Activated naive CD8-positive, alpha-beta T cell treated with anti-CD3 and anti-CD28 coated beads for 36 hours (primary cell): Measurements from ENCODE around the gene P4HA2. TPM values are rescaled to one million over a fixed set of nuclear protein-coding genes. Genes with fewer than 3 reads are reported as not detected.

Experiments
- DNase-seq: peaks from one replicate; pipeline ENCODE4 v3.0.0; 2021
- H3K27ac Mint-ChIP-seq: one replicate; pipeline ENCODE4 v1.8.0; 2022; ENCODE audit warnings: mild to moderate bottlenecking, moderate library complexity, mixed read lengths
- H3K27me3 Mint-ChIP-seq: one replicate; pipeline ENCODE4 v1.8.0; 2022; ENCODE audit warnings: mild to moderate bottlenecking, mixed read lengths
- H3K36me3 Mint-ChIP-seq: one replicate; pipeline ENCODE4 v1.8.0; 2021; ENCODE audit warnings: mild to moderate bottlenecking, mixed read lengths
- H3K4me1 Mint-ChIP-seq: one replicate; pipeline ENCODE4 v1.8.0; 2021; ENCODE audit warnings: mixed read lengths
- H3K4me3 Mint-ChIP-seq: one replicate; pipeline ENCODE4 v1.8.0; 2022; ENCODE audit warnings: mild to moderate bottlenecking, moderate library complexity, mixed read lengths
- H3K9me3 Mint-ChIP-seq: one replicate; pipeline ENCODE4 v1.8.0; 2022; ENCODE audit warnings: mixed read lengths
- total RNA-seq, 2 experiments: library from RNA; stranded (reverse); gene quantifications; one replicate each; pipeline ENCODE4 v1.2.3, GENCODE V29; 2021

P4HA2 gene
- total RNA-seq, 2 experiments from 2014 or later: 8.1 to 8.7 TPM

DNA sequence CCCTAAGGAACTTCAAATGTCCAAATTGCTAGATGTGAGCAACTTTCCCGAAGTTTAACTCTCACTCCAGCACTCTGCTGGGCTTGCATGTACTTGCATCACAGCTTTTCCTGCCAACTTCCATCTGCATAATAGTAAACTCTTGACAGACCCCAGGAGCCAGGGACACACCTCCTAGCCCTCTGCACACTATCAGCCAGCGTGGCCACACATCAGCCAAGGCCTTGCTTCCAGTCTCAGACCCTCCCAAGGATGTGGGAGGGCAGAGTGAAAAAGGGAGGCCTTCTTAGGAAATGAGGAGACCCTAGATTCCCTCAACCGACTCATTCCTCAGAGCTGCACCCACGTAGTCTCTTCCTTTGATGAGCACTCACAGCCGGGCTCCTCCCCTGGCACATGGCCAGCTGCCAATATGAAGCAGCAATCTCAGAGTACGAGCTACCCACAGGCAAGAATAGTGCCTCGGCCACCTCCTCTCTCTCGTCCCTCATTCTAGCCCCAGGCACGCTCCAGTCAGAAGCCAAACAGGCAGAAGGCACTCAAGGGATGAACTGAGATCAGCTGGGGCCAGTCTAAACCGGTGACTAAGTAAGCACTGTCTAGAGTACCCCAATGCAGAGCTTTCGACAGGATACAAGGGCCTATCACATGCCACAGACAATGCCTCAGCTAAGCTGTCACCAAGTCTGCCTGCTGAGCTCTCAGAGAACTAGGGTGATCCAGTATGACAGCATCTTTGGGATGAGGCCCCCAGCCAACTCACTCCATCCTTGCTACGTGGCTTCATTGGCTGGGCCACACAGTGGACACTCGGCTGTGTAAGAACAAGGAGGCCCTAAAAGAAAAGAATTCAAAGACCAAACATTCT lies 2.3 kb downstream of the P4HA2 start:
- DNase-seq: peak; percentile 28
- Mint-ChIP-seq H3K27ac (no peak overlapping the region), H3K9me3 (no peaks in the 10 kb centered on the region), H3K4me3 (no peak overlapping the region), H3K36me3 (peaks cover 4% of the 10 kb centered on the region), H3K4me1 (peaks cover 9% of the 10 kb centered on the region), H3K27me3 (peaks cover 40% of the 10 kb centered on the region)

DNA sequence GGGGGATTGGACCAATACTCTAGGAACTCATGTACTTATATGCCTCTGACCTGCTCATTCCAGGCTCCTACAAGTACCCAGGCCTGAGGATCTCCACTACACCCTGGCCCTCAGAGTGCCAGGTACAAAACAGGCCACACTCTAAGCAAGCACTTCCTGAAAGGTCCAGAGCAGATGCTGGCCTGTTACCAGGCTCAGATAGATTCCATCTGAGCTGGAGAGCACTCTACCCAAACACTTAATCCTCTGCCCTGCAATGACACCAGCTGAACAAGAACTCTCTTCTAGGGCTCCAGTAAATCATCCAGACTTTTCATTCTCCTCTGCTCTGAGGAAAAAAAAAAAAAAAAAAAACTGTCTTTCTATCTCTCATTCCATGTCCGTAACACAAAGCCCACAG lies 2.9 kb downstream of the P4HA2 start:
- Mint-ChIP-seq H3K4me3 (no peak overlapping the region), H3K27me3 (peaks cover 34% of the 10 kb centered on the region), H3K4me1 (peaks cover 9% of the 10 kb centered on the region), H3K9me3 (no peaks in the 10 kb centered on the region), H3K27ac (no peak overlapping the region), H3K36me3 (peaks cover 4% of the 10 kb centered on the region)
- no peak for DNase-seq

DNA sequence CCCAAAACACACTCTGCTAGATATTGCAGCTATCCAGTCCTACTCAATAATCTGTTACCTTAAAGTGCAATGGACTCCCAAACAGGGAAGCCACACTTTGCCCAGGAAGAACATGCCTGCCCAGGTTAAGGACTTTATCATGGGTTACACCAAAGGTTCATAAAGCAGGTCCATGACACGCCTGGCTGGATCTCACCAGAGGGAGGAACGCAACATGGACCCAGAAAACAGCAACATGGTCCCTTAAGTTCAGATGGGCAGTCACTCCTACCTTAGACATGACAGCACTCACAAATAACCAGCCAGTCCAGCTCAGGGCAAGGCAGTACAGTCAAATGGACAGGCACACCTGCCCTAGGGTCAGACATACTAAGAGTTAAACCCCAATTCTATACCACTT lies 3.8 kb downstream of the P4HA2 start:
- H3K36me3 Mint-ChIP-seq: peaks cover 4% of the 10 kb centered on the region
- H3K27me3 Mint-ChIP-seq: peaks cover 25% of the 10 kb centered on the region
- no peak overlapping the region for H3K27ac Mint-ChIP-seq

DNA sequence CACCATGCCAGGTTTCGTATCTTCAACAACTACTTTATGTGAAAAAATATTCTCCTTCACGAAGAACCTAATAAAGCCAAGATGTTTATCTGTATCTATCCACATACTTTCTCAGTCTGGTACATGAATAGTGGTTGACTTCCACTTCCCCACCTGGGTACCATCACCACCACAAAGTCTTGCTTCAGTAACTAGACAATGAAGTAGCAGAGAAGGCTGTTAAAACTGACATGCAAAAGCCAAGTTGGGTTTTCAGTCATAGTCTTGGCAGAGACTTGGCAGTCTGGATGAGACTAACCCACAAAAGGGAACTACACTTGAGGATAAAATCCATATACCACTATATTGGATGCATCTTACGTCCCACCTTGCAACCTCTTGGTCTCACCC lies 5.0 kb downstream of the P4HA2 start:
- Mint-ChIP-seq H3K9me3 (no peaks in the 10 kb centered on the region), H3K27ac (no peak overlapping the region), H3K4me3 (no peak overlapping the region), H3K36me3 (peaks cover 4% of the 10 kb centered on the region), H3K27me3 (peaks cover 17% of the 10 kb centered on the region), H3K4me1 (peaks cover 9% of the 10 kb centered on the region)
- no peak for DNase-seq

More for the DNA sequence above, 3.8 kb downstream of the P4HA2 start:
- no peak overlapping the region for H3K4me3 Mint-ChIP-seq
- H3K9me3 Mint-ChIP-seq: no peaks in the 10 kb centered on the region
- H3K4me1 Mint-ChIP-seq: peaks cover 9% of the 10 kb centered on the region
- DNase-seq: no peak

DNA sequence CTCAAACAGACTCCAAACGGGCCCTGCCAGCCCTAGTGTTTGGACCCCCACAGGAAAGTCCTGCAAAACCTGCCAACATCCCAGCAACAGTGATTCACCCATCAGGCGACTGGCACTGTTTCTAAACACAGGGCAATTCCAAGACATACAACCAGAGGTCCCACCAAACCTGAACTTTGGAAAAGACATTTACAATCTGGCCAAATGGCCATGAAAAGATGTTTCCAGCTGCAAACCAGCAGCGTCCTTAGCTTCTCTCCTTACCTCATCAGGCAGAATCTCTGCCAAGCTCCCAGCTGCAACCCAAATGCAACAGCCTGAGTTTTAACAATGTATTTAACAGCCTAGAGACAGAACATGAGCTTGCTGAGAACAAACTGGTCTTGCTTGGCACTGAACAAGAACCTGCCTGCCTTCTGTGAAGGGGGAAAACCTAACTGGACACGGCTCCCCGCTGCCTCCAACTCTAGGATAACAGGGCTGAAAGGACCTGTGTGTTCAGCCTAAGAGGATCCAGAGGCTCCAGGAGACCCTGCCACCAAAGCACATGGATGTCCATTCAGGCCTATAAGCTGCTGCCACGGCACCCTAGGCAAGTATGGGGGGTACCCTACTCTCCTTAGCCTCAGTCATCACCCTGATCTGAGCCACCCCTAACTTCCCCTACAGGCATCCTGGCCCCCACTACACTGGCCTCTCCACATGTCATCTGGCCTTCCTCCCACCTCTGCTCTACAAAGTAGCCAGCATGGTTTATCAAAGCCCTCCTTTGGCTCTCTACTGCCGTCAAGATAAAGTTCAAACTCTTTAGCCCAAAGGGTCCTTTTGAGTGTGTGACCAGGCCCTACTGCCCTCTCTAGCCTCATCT lies 5.6 kb downstream of the P4HA2 start:
- Mint-ChIP-seq H3K27ac (no peak overlapping the region), H3K4me3 (no peak overlapping the region), H3K27me3 (peaks cover 16% of the 10 kb centered on the region), H3K9me3 (no peaks in the 10 kb centered on the region), H3K4me1 (peaks cover 9% of the 10 kb centered on the region), H3K36me3 (peaks cover 4% of the 10 kb centered on the region)
- no peak for DNase-seq

DNA sequence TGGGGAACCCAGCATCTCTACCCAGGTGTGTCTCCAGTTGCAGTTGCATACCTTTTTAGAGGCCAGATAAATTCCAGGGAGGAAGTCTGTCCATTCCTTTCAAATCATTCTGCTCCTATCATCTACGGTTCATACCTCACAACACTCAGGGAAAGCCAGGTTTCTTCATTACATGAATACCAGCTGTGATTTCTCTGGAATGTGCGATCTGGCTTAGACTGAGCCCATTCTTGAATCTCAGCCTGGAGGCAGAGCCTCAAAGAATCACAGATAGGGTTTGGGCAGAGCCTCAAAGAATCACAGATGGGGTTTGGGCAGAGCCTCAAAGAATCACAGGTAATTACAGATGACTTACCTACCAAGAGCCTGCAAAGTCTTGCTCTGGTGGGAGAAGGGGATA lies 7.2 kb downstream of the P4HA2 start:
- no peak for DNase-seq
- Mint-ChIP-seq H3K27ac (no peak overlapping the region), H3K27me3 (peaks cover 6% of the 10 kb centered on the region), H3K4me1 (peaks cover 4% of the 10 kb centered on the region), H3K36me3 (peaks cover 4% of the 10 kb centered on the region), H3K9me3 (no peaks in the 10 kb centered on the region), H3K4me3 (no peak overlapping the region)

DNA sequence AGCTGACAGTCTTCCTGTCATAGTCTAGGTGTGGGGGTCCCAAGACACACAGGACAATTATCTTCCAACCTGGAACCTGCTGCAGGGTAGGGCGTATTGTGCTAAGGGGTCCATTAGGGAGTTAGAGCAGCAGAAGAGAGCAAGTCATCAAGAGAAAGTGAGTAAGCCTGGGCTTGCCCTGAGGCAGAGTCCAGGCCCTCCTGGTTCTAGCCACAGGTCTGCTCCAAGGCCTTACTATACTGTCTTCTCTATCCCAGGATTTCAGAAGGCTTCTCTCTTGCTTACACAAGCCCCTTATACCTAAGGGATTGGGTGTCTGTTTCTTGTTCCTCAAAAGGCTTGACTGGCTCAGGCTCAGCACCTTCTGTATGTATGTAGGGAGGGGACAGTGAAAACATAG lies 7.7 kb downstream of the P4HA2 start:
- Mint-ChIP-seq H3K9me3 (no peaks in the 10 kb centered on the region), H3K27ac (no peak overlapping the region), H3K27me3 (peaks cover under 1% of the 10 kb centered on the region), H3K4me1 (no peaks in the 10 kb centered on the region), H3K36me3 (peaks cover 2% of the 10 kb centered on the region), H3K4me3 (no peak overlapping the region)
- no peak for DNase-seq

DNA sequence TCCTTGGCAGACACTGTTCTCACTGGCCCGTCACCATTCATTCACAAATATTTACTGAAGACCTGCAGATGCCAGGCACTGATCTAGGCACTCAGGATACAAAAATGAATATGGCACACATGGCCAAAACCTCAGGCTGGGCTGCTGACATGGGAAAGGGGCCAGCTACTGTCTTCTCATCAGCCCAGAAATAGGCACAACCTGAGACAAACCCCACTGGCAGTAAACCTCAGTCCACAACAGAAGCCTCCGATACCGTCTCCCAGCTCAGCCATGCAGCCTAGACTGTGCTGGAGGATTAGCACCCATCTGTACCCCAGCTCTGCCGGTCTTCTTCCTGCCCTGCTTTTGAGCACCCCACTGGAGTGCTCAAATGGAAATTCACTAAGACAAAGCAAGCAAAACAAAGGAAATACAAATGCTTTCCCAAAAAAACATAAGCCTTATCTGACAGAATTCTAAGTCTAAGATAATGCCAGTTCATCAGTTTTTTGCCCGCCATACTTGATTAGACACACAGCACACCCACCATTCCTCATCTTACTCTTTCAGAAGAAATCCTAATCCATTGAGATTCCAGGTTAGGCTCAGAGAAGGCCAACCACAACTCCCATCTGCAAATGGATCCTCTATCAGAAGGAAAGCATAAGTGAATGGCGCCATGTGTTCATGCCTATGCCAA lies 8.2 kb downstream of the P4HA2 start:
- no peaks in the 10 kb centered on the region for H3K27me3 Mint-ChIP-seq
- H3K36me3 Mint-ChIP-seq: peaks cover 2% of the 10 kb centered on the region
- H3K27ac Mint-ChIP-seq: no peak overlapping the region
- no peak for DNase-seq
- H3K9me3 Mint-ChIP-seq: no peaks in the 10 kb centered on the region
- no peak overlapping the region for H3K4me3 Mint-ChIP-seq
- H3K4me1 Mint-ChIP-seq: no peaks in the 10 kb centered on the region

DNA sequence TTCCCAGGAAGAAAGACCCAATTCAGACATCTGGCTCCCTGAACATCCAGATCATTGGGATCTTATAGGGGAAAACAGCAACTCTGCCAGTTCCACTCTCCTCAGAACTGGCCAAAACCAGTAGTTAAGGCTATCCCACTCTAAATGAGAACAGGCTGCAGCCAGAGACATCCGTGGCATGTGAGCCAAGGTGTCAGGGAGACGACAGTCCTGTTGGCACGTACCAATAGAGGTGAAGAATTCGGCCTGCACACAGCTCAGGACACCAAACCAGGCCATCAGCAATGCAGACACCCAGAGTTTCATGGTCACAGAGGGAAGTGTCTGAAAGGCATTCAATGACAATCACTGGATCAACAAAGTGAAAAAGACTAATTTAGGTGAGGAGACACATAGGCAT lies 9.3 kb downstream of the P4HA2 start:
- no peaks in the 10 kb centered on the region for H3K4me1 Mint-ChIP-seq
- H3K27ac Mint-ChIP-seq: no peak overlapping the region
- H3K27me3 Mint-ChIP-seq: no peaks in the 10 kb centered on the region
- DNase-seq: no peak
- peaks cover 2% of the 10 kb centered on the region for H3K36me3 Mint-ChIP-seq
- no peak overlapping the region for H3K4me3 Mint-ChIP-seq
- no peaks in the 10 kb centered on the region for H3K9me3 Mint-ChIP-seq

DNA sequence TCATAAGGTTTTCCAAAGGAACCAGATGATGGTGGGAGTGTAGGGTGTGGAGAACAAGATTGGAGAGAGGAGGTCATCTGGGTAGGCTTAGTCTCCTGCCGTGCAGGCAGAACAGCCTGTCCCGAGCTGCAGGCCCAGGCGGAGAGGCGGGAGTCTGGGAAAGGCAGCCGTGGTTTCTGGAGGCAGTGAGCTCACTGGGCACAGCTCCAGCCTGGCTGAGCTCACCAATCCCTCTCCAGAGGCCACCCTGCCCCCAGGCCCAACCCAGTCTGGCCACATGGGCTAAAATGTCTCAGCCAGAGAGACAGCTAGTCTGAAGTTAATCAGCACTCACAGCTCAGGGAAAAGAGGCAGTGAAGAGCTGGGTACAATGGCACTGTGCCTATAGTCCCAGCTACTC lies 12.3 kb downstream of the P4HA2 start:
- Mint-ChIP-seq H3K9me3 (no peaks in the 10 kb centered on the region), H3K4me1 (no peaks in the 10 kb centered on the region), H3K36me3 (peaks cover 2% of the 10 kb centered on the region), H3K4me3 (no peak overlapping the region), H3K27me3 (no peaks in the 10 kb centered on the region), H3K27ac (no peak overlapping the region)
- no peak for DNase-seq

DNA sequence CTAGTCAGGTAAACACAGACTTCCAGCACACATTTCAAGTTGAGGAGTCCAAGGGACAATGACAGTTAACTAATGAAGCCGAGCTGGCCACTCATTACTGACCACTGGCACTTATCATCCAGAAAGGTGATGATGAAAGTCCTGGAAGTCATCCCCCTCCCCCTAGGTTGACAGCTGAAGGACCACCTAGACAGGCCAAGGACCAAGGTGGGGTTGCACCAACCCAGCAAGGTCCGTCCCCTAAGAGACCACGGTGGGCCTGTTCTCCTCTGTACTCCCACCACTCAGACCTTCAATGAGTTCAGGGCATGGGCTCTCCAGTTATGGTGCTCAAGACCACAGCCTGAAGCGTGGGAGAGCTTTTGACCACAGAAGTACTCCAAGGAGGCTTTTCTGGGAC lies 13.2 kb downstream of the P4HA2 start:
- Mint-ChIP-seq H3K27ac (no peak overlapping the region), H3K4me3 (no peak overlapping the region), H3K9me3 (no peaks in the 10 kb centered on the region), H3K27me3 (no peaks in the 10 kb centered on the region), H3K4me1 (no peaks in the 10 kb centered on the region), H3K36me3 (peaks cover 2% of the 10 kb centered on the region)
- DNase-seq: no peak

DNA sequence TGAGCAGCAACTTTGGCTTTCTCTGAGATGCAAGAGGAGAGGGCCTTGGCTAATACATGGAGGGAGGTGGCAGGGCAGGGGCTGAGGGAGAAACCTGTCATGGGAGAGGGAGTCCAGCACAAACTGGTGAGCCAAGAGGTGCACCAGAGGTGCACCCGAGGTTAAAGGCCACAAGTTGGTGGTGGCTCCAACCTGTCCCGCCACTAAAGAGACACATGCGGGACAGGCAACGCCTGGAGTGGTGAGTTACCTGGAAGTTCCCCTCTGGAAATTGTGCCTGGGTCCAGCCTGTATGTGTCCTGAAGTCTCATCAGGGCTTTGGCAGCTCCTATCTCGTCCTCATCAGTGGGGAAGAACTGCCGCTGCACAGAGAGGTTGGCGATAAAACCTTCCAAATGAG lies 14.0 kb downstream of the P4HA2 start:
- Mint-ChIP-seq H3K36me3 (peaks cover 2% of the 10 kb centered on the region), H3K9me3 (no peaks in the 10 kb centered on the region), H3K4me1 (no peaks in the 10 kb centered on the region), H3K27ac (no peak overlapping the region), H3K4me3 (no peak overlapping the region), H3K27me3 (no peaks in the 10 kb centered on the region)
- no peak for DNase-seq

DNA sequence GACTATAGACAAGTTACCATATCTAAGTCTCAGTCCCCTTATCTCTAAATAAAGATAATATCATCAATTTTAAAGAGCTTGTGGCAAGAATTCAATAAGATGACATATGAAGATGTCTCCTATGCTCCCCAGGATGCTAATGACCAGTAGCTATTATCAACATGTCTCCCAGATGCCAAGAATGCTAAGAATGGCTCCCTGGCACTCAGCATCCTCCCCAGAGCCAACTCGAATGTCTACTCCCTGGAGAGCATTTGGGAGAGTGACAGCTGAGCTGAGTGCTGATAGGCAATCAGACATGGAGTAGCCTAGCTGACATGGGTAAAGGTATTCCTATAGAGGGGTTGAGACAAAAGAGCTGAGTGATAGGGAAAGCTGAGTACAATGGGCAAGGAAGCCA lies 15.9 kb downstream of the P4HA2 start:
- Mint-ChIP-seq H3K27me3 (no peaks in the 10 kb centered on the region), H3K9me3 (no peaks in the 10 kb centered on the region), H3K4me3 (no peak overlapping the region), H3K27ac (no peak overlapping the region), H3K4me1 (no peaks in the 10 kb centered on the region), H3K36me3 (peaks cover 2% of the 10 kb centered on the region)
- no peak for DNase-seq

DNA sequence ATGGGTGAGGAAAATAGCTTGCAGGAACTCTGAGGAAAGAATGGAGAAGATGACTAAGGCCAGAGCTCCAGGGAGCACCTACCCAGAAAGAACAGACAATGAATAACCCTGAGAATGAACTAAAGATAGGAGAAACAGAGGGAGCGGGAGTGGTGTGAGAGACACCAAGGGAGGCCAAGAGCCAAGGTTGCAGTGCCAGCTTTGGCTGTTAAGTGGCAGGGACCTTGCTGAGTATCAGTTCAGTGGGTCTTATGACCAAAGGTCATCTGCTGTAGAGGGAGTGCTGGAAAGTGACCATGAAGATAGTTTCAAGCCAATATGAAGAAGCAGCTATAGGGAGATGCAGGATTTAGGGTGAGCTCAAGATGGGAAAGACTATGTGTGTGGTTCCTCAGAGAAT lies 16.7 kb downstream of the P4HA2 start:
- Mint-ChIP-seq H3K27me3 (no peaks in the 10 kb centered on the region), H3K4me3 (no peak overlapping the region), H3K27ac (no peak overlapping the region), H3K36me3 (peaks cover 2% of the 10 kb centered on the region), H3K4me1 (no peaks in the 10 kb centered on the region), H3K9me3 (no peaks in the 10 kb centered on the region)
- DNase-seq: no peak

DNA sequence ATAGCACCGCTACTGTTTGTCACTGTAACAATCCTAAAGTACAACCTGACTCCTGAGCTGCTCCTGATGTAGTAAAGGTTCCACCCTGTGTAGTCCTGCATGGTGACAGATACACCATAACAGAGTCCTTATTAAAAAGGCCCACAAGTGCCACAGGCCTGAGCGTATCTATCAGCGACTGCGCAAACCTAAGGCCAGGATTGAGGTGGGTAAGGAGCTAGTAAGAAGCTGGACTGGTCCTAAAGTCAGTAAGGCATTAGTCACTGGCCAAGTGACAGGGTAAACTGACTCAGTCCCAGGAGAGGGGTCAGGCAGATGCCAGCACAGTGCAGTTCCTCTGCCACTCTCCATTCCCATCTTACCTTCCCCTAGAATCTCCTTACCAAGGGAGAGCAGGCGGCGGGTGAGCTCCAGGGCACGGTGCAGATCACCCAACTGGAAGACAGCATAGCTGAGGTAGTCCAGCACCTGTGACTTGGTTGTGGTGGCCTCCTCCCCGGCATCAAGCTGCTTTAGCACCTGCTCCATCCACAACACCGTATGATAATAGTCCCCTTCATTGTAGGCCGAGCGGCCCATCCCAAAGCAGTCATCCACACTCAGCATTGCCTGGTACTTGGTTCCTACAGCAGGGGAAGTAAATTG lies 17.6 kb downstream of the P4HA2 start:
- no peaks in the 10 kb centered on the region for H3K9me3 Mint-ChIP-seq
- H3K27me3 Mint-ChIP-seq: peaks cover 4% of the 10 kb centered on the region
- H3K4me1 Mint-ChIP-seq: no peaks in the 10 kb centered on the region
- H3K36me3 Mint-ChIP-seq: peaks cover 5% of the 10 kb centered on the region
- H3K4me3 Mint-ChIP-seq: no peak overlapping the region
- no peak for DNase-seq
- H3K27ac Mint-ChIP-seq: no peak overlapping the region
